Lower lobe of right lung (tissue), 2 donors: ENCODE measurements around the gene OGA. TPM values are rescaled to one million over a fixed set of nuclear protein-coding genes. Genes with fewer than 3 reads are reported as not detected.

Source experiments
- ATAC-seq, 2 donors: fragments of 200-7000 bp; cut with Tn5 transposase; one replicate each; pipeline ENCODE4 v1.9.1; 2020 to 2022; ENCODE audit warnings: mild to moderate bottlenecking in 2 of 2, moderate library complexity in 2 of 2
- DNase-seq: peaks from one replicate; pipeline ENCODE4 v3.0.0-alpha.2; 2020
- H3K27ac ChIP-seq: fragments of 200-600 bp; one replicate; pipeline ENCODE4 v1.8.0; 2022
- H3K27me3 ChIP-seq: fragments of 200-600 bp; one replicate; pipeline ENCODE4 v1.8.0; 2022; ENCODE audit warnings: low read depth
- H3K36me3 ChIP-seq: fragments of 200-600 bp; one replicate; pipeline ENCODE4 v1.8.0; 2022; ENCODE audit warnings: mild to moderate bottlenecking
- H3K4me1 ChIP-seq: fragments of 200-600 bp; one replicate; pipeline ENCODE4 v1.8.0; 2022
- H3K4me3 ChIP-seq: fragments of 200-600 bp; one replicate; pipeline ENCODE4 v1.8.0; 2022; ENCODE audit warnings: mild to moderate bottlenecking
- H3K9me3 ChIP-seq: fragments of 200-600 bp; one replicate; pipeline ENCODE4 v1.8.0; 2022
- CTCF ChIP-seq: fragments of 200-600 bp; IDR thresholded peaks from one replicate; pipeline ENCODE4 v1.8.0; 2022; ENCODE audit warnings: antibody characterized with exemption, mild to moderate bottlenecking
- intact Hi-C: fragments of 100-400 bp; cut with DNase I; formaldehyde crosslinking; loops from one replicate; pipeline ENCODE4 v1.11.0; 2022
- total RNA-seq: library from RNA; stranded (reverse); fragmentation: NEBNext Ultra II Directional; extraction: Animal tissue kit (Norgen Biotek cat#: 25700); gene quantifications from one replicate; pipeline ENCODE4 v1.2.1, GENCODE V29; 2021
- donor health status: DM: no; HTN: yes; CAD: no; lungs with severe emphysema.

Gene OGA
- total RNA-seq, 1 donor from 2014 or later = 113 TPM

- Histone ChIP-seq H3K9me3 (no peaks in the 10 kb centered on the region), H3K36me3 (peaks cover 56% of the 10 kb centered on the region), H3K4me1 (peaks cover 33% of the 10 kb centered on the region), H3K27me3 (no peaks in the 10 kb centered on the region), H3K4me3 (no peak overlapping the region), H3K27ac (no peak overlapping the region)
- ATAC-seq (no peak), DNase-seq (no peak)
- intact Hi-C loops = no loop called here
- no peak for TF ChIP-seq CTCF
These were observed 5.6 kb downstream of the OGA start for GRCh38 chr10:101812606-101813005.

- H3K9me3 ChIP-seq = no peaks in the 10 kb centered on the region
- TF ChIP-seq CTCF = no peak
- peaks cover 100% of the 10 kb centered on the region for H3K36me3 ChIP-seq
- no peak overlapping the region for H3K27ac ChIP-seq
- no peaks in the 10 kb centered on the region for H3K27me3 ChIP-seq
- DNase-seq = no peak
- no peak overlapping the region for H3K4me3 ChIP-seq
- ATAC-seq = no peak
- H3K4me1 ChIP-seq = peaks cover under 1% of the 10 kb centered on the region
- intact Hi-C loops = no loop called here
These were observed 11.1 kb downstream of the OGA start for GRCh38 chr10:101807158-101807557.

- Histone ChIP-seq H3K4me3 (no peak overlapping the region), H3K36me3 (peaks cover 100% of the 10 kb centered on the region), H3K9me3 (no peaks in the 10 kb centered on the region), H3K27me3 (no peaks in the 10 kb centered on the region), H3K27ac (no peak overlapping the region), H3K4me1 (no peaks in the 10 kb centered on the region)
- no peak for ATAC-seq
- intact Hi-C loops = no loop called here
- no peak for TF ChIP-seq CTCF
- DNase-seq = no peak
These were observed 14.7 kb downstream of the OGA start for GRCh38 chr10:101803511-101803910.

- no peaks in the 10 kb centered on the region for H3K4me1 ChIP-seq
- no peak for TF ChIP-seq CTCF
- intact Hi-C loops = no loop called here
- ATAC-seq = no peak
- DNase-seq = no peak
- peaks cover 100% of the 10 kb centered on the region for H3K36me3 ChIP-seq
- no peak overlapping the region for H3K4me3 ChIP-seq
- no peak overlapping the region for H3K27ac ChIP-seq
- no peaks in the 10 kb centered on the region for H3K9me3 ChIP-seq
- no peaks in the 10 kb centered on the region for H3K27me3 ChIP-seq
These were observed 20.7 kb downstream of the OGA start for GRCh38 chr10:101797403-101798059.

GRCh38 chr10:101793526-101793925, 24.7 kb downstream of the OGA start:
- Histone ChIP-seq H3K27me3 (no peaks in the 10 kb centered on the region), H3K4me1 (no peaks in the 10 kb centered on the region), H3K4me3 (no peak overlapping the region), H3K9me3 (no peaks in the 10 kb centered on the region), H3K36me3 (peaks cover 100% of the 10 kb centered on the region), H3K27ac (no peak overlapping the region)
- DNase-seq = no peak
- intact Hi-C loops = no loop called here
- no peak for TF ChIP-seq CTCF
- ATAC-seq = no peak
